AG09309 (cell line): ENCODE results near the gene GLP2R.

ENCODE experiments used
- DNase-seq: peaks from one replicate; pipeline ENCODE4 v3.0.0-alpha.2; 2010; ENCODE audit warnings: low read depth
- H3K4me3 ChIP-seq: 2 replicates; pipeline ENCODE4 v1.5.1; 2011; ENCODE audit warnings: mild to moderate bottlenecking, low read depth, low read length, moderate library complexity; ENCODE audit not compliant: control insufficient read depth
- TF ChIP-seq, protein P1 (sequence below): IDR thresholded peaks from 2 replicates; pipeline ENCODE4 v1.5.1; 2011; ENCODE audit warnings: mild to moderate bottlenecking, low read depth, low read length, inconsistent platforms; ENCODE audit not compliant: insufficient read depth, control insufficient read depth; ENCODE audit errors: missing control alignments

Gene GLP2R

DNA sequence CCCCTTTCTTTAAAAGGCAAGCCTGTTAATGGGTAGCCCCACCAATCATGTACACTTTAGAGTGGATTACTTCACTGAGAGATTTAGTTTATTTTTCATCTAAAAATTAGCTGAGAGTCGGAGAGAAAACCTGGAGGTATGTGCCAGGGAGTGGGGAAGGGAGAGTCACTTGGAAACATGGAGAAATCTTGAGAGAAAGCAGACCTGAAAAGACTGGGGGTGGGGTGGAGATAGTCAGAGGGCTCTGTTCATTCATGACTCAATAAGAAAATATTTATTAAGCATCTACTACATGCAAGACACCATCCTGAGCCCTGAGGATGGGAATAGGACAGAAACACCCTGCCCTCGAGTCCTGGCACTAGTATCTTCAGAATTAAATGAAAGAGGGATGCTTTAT, 106.8 kb downstream of the GLP2R start:
- DNase-seq = no peak
- no peak overlapping the region for H3K4me3 ChIP-seq
- TF ChIP-seq, protein P1, sequence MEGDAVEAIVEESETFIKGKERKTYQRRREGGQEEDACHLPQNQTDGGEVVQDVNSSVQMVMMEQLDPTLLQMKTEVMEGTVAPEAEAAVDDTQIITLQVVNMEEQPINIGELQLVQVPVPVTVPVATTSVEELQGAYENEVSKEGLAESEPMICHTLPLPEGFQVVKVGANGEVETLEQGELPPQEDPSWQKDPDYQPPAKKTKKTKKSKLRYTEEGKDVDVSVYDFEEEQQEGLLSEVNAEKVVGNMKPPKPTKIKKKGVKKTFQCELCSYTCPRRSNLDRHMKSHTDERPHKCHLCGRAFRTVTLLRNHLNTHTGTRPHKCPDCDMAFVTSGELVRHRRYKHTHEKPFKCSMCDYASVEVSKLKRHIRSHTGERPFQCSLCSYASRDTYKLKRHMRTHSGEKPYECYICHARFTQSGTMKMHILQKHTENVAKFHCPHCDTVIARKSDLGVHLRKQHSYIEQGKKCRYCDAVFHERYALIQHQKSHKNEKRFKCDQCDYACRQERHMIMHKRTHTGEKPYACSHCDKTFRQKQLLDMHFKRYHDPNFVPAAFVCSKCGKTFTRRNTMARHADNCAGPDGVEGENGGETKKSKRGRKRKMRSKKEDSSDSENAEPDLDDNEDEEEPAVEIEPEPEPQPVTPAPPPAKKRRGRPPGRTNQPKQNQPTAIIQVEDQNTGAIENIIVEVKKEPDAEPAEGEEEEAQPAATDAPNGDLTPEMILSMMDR = no peak

DNA sequence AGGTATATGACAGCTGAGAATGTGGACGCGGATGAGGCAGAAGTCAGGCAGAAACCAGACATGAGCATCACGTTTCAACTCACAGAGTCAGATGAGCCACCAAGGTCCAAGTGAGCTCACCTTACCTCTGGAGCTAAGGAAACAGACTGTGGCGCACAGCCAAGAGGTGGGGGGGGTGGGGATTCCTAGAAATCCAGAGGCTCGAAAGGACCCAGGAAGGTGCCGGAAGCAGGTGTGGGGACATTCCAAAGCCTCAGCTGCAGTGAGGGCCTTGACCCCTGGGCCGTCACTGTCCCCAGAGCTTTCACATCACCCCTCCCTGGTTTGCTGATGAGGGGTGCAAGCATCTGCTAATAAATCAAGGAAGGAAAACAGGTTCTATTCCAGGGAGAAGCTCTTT, 108.6 kb downstream of the GLP2R start:
- DNase-seq = no peak
- no peak overlapping the region for H3K4me3 ChIP-seq
- TF ChIP-seq, protein P1 = no peak

DNA sequence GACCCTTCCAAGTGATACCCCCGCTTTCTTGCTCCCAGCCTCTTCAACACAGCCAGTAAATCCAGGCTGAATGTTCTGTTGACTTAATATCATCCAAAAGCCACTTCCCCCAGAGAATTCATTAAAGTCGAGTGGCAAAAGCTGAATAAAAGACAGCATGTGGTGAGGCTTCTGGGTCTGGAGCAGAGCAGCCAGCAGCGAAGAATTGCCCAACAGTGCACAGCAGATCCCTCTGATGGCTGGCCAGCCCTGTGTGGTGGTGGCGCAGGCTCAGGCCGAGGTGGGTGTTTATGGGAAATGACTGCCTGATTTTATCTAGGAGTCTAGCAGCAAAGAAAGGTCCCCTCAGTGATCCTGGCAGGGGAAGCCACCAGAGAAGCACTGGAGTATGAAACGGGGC, 109.7 kb downstream of the GLP2R start:
- TF ChIP-seq, protein P1 = no peak
- H3K4me3 ChIP-seq = no peak overlapping the region
- DNase-seq = no peak

DNA sequence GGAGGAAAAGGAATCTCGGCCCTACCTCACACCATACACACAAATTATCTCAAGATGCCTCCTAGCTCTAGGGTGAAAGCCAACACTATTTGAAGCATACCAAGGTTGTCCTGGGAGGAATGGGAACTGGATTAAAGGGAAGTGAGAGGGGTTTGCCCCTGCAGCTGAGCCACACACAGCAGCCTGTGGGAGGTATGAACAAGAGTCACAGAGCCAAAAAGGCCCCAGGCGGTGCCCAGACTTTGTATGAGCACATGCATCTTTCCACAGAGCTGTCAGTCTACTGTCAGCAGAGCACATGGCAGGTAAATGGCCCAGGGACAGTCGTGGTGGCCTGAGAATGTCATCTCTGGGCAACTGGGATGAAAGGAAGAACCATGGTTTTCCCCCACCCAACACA, 110.4 kb downstream of the GLP2R start:
- TF ChIP-seq, protein P1 = no peak
- H3K4me3 ChIP-seq = no peak overlapping the region
- no peak for DNase-seq

DNA sequence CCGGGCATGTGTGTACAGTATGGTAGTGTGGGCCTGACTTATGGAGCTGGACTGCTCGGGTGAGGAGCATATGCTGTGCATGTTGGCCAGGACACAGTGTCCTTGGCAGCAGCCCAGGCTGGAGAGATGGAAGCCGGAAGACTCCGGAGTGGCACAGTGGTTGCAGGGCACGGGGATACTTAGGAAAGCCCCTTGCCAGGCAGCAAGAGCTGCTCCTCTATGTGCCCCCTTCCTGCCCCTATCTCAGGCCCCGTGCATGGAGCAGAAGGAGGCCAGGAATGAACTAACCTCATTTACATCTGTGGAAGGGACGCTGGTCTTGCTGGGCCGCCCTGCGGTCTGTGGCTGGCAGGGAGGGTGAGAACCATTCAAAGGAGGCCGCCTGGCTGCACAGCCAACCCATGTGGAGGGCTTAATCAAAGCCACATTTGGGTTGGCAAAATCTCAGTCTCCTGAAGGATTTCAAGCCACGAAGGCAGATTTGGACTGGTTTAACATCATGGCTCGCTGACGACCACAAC, 111.6 kb downstream of the GLP2R start:
- peak; percentile 11 for DNase-seq
- no peak overlapping the region for H3K4me3 ChIP-seq
- TF ChIP-seq, protein P1 = no peak

DNA sequence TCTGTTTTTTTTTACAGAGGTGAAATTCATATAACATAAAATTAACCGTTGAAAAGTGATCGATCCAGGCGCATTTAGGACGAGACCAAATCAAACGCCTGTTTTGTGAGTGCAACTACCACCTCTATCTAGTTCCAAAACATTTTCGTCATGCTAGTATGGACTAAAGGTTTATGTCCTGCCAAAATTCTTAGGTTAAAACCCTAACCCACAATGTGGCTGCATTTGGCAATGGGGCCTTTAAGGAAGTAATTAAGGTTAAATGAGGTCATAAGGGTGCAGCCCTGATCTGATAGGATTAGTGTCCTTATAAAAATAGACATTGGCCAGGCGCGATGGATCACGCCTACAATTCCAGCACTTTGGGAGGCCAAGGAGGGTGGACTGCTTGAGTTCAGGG, 112.2 kb downstream of the GLP2R start:
- no peak overlapping the region for H3K4me3 ChIP-seq
- TF ChIP-seq, protein P1 = no peak
- no peak for DNase-seq

DNA sequence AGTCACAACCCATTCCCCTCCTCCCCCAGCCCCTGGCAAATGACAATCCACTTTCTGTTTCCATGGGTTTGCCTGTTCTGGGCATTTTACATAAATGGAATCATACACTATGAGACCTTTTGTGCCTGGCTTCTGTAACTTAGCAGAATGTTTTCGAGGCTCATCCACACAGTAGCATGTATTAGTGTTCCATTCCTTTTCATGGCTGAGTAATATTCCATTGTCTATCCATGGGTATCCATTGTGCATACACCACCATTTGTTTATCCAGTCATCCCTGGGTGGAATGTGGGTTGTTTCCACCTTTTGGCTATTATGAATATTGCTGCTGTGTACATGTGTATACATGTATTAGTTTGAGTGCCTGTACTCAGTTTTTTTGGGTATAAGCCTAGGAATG, 113.0 kb downstream of the GLP2R start:
- TF ChIP-seq, protein P1 = no peak
- no peak for DNase-seq
- H3K4me3 ChIP-seq = no peak overlapping the region
